IMR-90 (cell line): ENCODE data around the gene TSR3. TPM values are rescaled to one million over a fixed set of nuclear protein-coding genes. Genes with fewer than 3 reads are reported as not detected.

Experiments used
- ATAC-seq: fragments of 200-7000 bp; cut with Tn5 transposase; 2 replicates; pipeline ENCODE4 v1.9.1; 2020; ENCODE audit warnings: low read depth, mild to moderate bottlenecking, moderate library complexity
- BruUV-seq: library from RNA; stranded (reverse); fragments of 400-500 nt; replicated peaks from 2 replicates; lab custom pipeline; 2021; lab: Mats Ljungman, UMichigan
- CTCF ChIA-PET: fragments of 300-600 bp; formaldehyde crosslinking; extraction: SDS; loops from one replicate; lab custom pipeline; 2021; ENCODE audit warnings: antibody characterized with exemption; lab: Yijun Ruan, JAX
- POLR2A ChIA-PET: fragments of 300-600 bp; sonication (Branson Sonifier 250); formaldehyde crosslinking; loops from one replicate; lab custom pipeline; 2022; ENCODE audit warnings: antibody characterized with exemption; ENCODE audit not compliant: unreplicated experiment; lab: Charles Lee
- DNase-seq: peaks from one replicate; pipeline ENCODE4 v3.0.0; 2013
- H2AFZ ChIP-seq: replicated peaks from 2 replicates; pipeline ENCODE3; 2013; ENCODE audit warnings: low read length, mild to moderate bottlenecking; ENCODE audit not compliant: poor library complexity
- H2AK5ac ChIP-seq: 2 replicates; pipeline ENCODE4 v1.6.1; 2013; ENCODE audit warnings: low read depth, low read length, inconsistent platforms
- H2AK9ac ChIP-seq: replicated peaks from 2 replicates; pipeline ENCODE3; 2013; ENCODE audit warnings: mild to moderate bottlenecking, low read depth, low read length, moderate library complexity; ENCODE audit not compliant: poor library complexity
- H2BK120ac ChIP-seq: 2 replicates; pipeline ENCODE4 v1.6.1; 2013; ENCODE audit warnings: low read depth, low read length, inconsistent platforms
- H2BK15ac ChIP-seq: 3 replicates; pipeline ENCODE4 v1.6.1; 2013; ENCODE audit warnings: low read depth, low read length, inconsistent platforms
- H2BK20ac ChIP-seq: 2 replicates; pipeline ENCODE4 v1.6.1; 2013; ENCODE audit warnings: low read depth, mild to moderate bottlenecking, inconsistent platforms, low read length, moderate library complexity
- H2BK5ac ChIP-seq: 2 replicates; pipeline ENCODE4 v1.6.1; 2013; ENCODE audit warnings: mild to moderate bottlenecking, low read depth, low read length, inconsistent platforms; ENCODE audit not compliant: poor library complexity, severe bottlenecking
- H3K14ac ChIP-seq: replicated peaks from 2 replicates; pipeline ENCODE4 v1.6.1; 2013; ENCODE audit warnings: low read depth, low read length, inconsistent platforms
- H3K18ac ChIP-seq: 2 replicates; pipeline ENCODE4 v1.6.1; 2013; ENCODE audit warnings: low read depth, low read length, control low read depth
- H3K23ac ChIP-seq: 2 replicates; pipeline ENCODE4 v1.6.1; 2013; ENCODE audit warnings: low read depth, low read length, inconsistent platforms
- H3K27ac ChIP-seq: 2 replicates; pipeline ENCODE4 v1.5.1; 2013; ENCODE audit warnings: mild to moderate bottlenecking, control low read depth, low read length; ENCODE audit not compliant: insufficient read depth
- H3K27me3 ChIP-seq: 2 replicates; pipeline ENCODE4 v1.6.1; 2013; ENCODE audit warnings: low read length; ENCODE audit not compliant: control insufficient read depth, insufficient read depth
- H3K36me3 ChIP-seq: 2 replicates; pipeline ENCODE4 v1.6.1; 2013; ENCODE audit warnings: low read length, mixed read lengths; ENCODE audit not compliant: control insufficient read depth, insufficient read depth
- H3K4ac ChIP-seq: 2 replicates; pipeline ENCODE4 v1.6.1; 2013; ENCODE audit warnings: low read depth, low read length, inconsistent platforms
- H3K4me1 ChIP-seq: 2 replicates; pipeline ENCODE4 v1.6.1; 2013; ENCODE audit warnings: low read length, mixed read lengths; ENCODE audit not compliant: control insufficient read depth, insufficient read depth
- H3K4me2 ChIP-seq: 2 replicates; pipeline ENCODE4 v1.6.1; 2013; ENCODE audit warnings: low read depth, mild to moderate bottlenecking, control low read depth, low read length, moderate library complexity
- H3K4me3 ChIP-seq: 2 replicates; pipeline ENCODE4 v1.5.1; 2013; ENCODE audit warnings: low read depth, mild to moderate bottlenecking, control low read depth, low read length, moderate library complexity; ENCODE audit not compliant: insufficient read depth
- H3K56ac ChIP-seq: 2 replicates; pipeline ENCODE4 v1.6.1; 2013; ENCODE audit warnings: low read length, inconsistent platforms; ENCODE audit not compliant: insufficient read depth; ENCODE audit errors: extremely low read depth
- H3K79me1 ChIP-seq, 2 experiments: 2 replicates each; pipeline ENCODE4 v1.6.1; 2013; ENCODE audit warnings: low read length in 2 of 2, inconsistent platforms in 1 of 2, low read depth in 1 of 2
- H3K9ac ChIP-seq: 2 replicates; pipeline ENCODE4 v1.6.1; 2013; ENCODE audit warnings: low read depth, low read length, control low read depth
- H3K9me1 ChIP-seq: 2 replicates; pipeline ENCODE4 v1.6.1; 2013; ENCODE audit warnings: low read length, inconsistent platforms; ENCODE audit not compliant: insufficient read depth
- H3K9me3 ChIP-seq: 2 replicates; pipeline ENCODE4 v1.6.1; 2013; ENCODE audit warnings: low read length; ENCODE audit not compliant: control insufficient read depth, insufficient read depth
- H4K20me1 ChIP-seq: 2 replicates; pipeline ENCODE4 v1.6.1; 2013; ENCODE audit warnings: low read length, inconsistent platforms; ENCODE audit not compliant: insufficient read depth
- H4K5ac ChIP-seq: 2 replicates; pipeline ENCODE4 v1.6.1; 2013; ENCODE audit warnings: mild to moderate bottlenecking, low read depth, low read length, control low read depth
- H4K8ac ChIP-seq, 2 experiments: 2 replicates each; pipeline ENCODE4 v1.6.1; 2013; ENCODE audit warnings: low read depth in 2 of 2, low read length in 2 of 2, control low read depth in 1 of 2, inconsistent platforms in 1 of 2
- H4K91ac ChIP-seq: 2 replicates; pipeline ENCODE4 v1.6.1; 2013; ENCODE audit warnings: low read depth, low read length, inconsistent platforms; ENCODE audit not compliant: insufficient read depth
- RFX5 ChIP-seq: IDR thresholded peaks from 2 replicates; pipeline ENCODE4 v1.8.0; 2012; ENCODE audit warnings: low read depth, mild to moderate bottlenecking, low read length, moderate library complexity
- WGBS, 2 experiments: methylation state at CpG; one replicate each; pipeline versions ENCODE4 v1.1.5 to v1.1.7; 2013; ENCODE audit warnings: missing lambda C conversion rate in 2 of 2; ENCODE audit not compliant: insufficient read length in 1 of 2; ENCODE audit errors: extremely low coverage in 2 of 2; 5-methylcytosine and 5-hydroxymethylcytosine counted together
- dilution Hi-C: fragments of 300-500 bp; cut with HindIII; formaldehyde crosslinking; loops from one replicate; pipeline ENCODE4 v1.14.3; 2018; ENCODE audit warnings: low sequenced_read_pairs; ENCODE audit not compliant: unreplicated experiment
- in situ Hi-C: fragments of 300-500 bp; cut with MboI; formaldehyde crosslinking; loops from 3 replicates; pipeline ENCODE4 v1.14.3; 2019; ENCODE audit warnings: low sequenced_read_pairs, inconsistent platforms, mixed read lengths
- intact Hi-C: fragments of 100-400 bp; cut with micrococcal nuclease; formaldehyde crosslinking; loops from 2 replicates; pipeline ENCODE4 v1.10.0; 2022
- polyA plus RNA-seq, 3 experiments: library from polyadenylated mRNA; depleted of rRNA; stranded (reverse); fragments of >200 nt; gene quantifications; 2 replicates each; pipeline ENCODE4 v1.2.3, GENCODE V29; 2012; ENCODE audit warnings: low replicate concordance in 1 of 3
- total RNA-seq: library from RNA; depleted of rRNA; stranded (reverse); fragments of >200 nt; gene quantifications from 2 replicates; pipeline ENCODE4 v1.2.3, GENCODE V29; 2012
- TF ChIP-seq, protein P1 (sequence below): fragments of 150-350 bp; IDR thresholded peaks from 2 replicates; pipeline ENCODE4 v1.6.1; 2016; ENCODE audit warnings: low read depth, mild to moderate bottlenecking, low read length, moderate library complexity, borderline replicate concordance

TSR3 gene
- total and polyA plus RNA-seq, 2 of the 4 experiments (the other 2 are of a cell fraction): 38.0 to 52.9 TPM

GRCh38 chr16:1374418-1375297, 23.0 kb upstream of the TSR3 start:
- Histone ChIP-seq H3K27me3 (no peaks in the 10 kb centered on the region), H3K56ac (no peak overlapping the region), H3K18ac (no peak overlapping the region), H2BK20ac (no peak overlapping the region), H2BK120ac (no peak overlapping the region), H3K4me3 (no peak overlapping the region), H3K9me3 (no peaks in the 10 kb centered on the region), H2BK5ac (no peak overlapping the region), H3K4me2 (no peak overlapping the region), H4K20me1 (no peaks in the 10 kb centered on the region; the same call in 1 of the 2 replicates), H2AFZ (no peak overlapping the region), H3K36me3 (peaks cover 26% of the 10 kb centered on the region), H3K9ac (no peak overlapping the region), H2AK9ac (no peak overlapping the region), H3K4ac (no peak overlapping the region), H2AK5ac (no peak overlapping the region), H3K4me1 (peaks cover 11% of the 10 kb centered on the region), H3K9me1 (0 out of 2 replicates have a peak, but pooled peaks cover 6% of the 10 kb centered on the region), H3K23ac (no peak overlapping the region), H4K5ac (no peak overlapping the region), H2BK15ac (no peak overlapping the region), H3K79me1 (peaks cover 9 to 38% of the 10 kb centered on the region in 2 experiments), H3K14ac (no peak overlapping the region), H4K8ac (no peak overlapping the region), H3K27ac (no peak overlapping the region), H4K91ac (no peak overlapping the region)
- in situ Hi-C loops (no loop called here), intact Hi-C loops (no loop called here), dilution Hi-C loops (no loop called here)
- BruUV-seq: no TSS peak
- ATAC-seq: no peak
- ChIA-PET CTCF (no interaction called here), POLR2A (no interaction called here)
- WGBS, 2 experiments: 83% methylated on average over 24 of the region's 46 CpGs; no CpG with 5 or more reads in 1 of the 2 experiments
- no peak for DNase-seq
- TF ChIP-seq RFX5: no peak
- TF ChIP-seq, protein P1, sequence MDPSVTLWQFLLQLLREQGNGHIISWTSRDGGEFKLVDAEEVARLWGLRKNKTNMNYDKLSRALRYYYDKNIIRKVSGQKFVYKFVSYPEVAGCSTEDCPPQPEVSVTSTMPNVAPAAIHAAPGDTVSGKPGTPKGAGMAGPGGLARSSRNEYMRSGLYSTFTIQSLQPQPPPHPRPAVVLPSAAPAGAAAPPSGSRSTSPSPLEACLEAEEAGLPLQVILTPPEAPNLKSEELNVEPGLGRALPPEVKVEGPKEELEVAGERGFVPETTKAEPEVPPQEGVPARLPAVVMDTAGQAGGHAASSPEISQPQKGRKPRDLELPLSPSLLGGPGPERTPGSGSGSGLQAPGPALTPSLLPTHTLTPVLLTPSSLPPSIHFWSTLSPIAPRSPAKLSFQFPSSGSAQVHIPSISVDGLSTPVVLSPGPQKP: no peak
